Activated CD4-positive, alpha-beta memory T cell treated with anti-CD3 and anti-CD28 coated beads, Interleukin-2, amount 10 ng/mL, durations not matched to agents 7 days and 5 days (primary cell): ENCODE results near the gene AIPL1. TPM values are rescaled to one million over a fixed set of nuclear protein-coding genes. Genes with fewer than 3 reads are reported as not detected.

Source experiments
- CTCF ChIA-PET: fragments of 350-600 bp; sonication (Branson Sonifier 250); formaldehyde crosslinking; loops from one replicate; lab custom pipeline; 2021; ENCODE audit warnings: antibody characterized with exemption, inconsistent platforms; lab: Charles Lee
- POLR2A ChIA-PET: fragments of 350-600 bp; sonication (Branson Sonifier 250); formaldehyde crosslinking; loops from one replicate; lab custom pipeline; 2021; ENCODE audit warnings: antibody characterized with exemption; lab: Charles Lee
- DNase-seq: peaks from one replicate; pipeline ENCODE4 v3.0.0-alpha.2; 2020
- H3K27ac Mint-ChIP-seq: one replicate; pipeline ENCODE4 v1.8.0; 2021; ENCODE audit warnings: mild to moderate bottlenecking, mixed read lengths
- H3K27me3 Mint-ChIP-seq: one replicate; pipeline ENCODE4 v1.8.0; 2021; ENCODE audit warnings: mixed read lengths
- H3K36me3 Mint-ChIP-seq: one replicate; pipeline ENCODE4 v1.8.0; 2021; ENCODE audit warnings: low read depth, mixed read lengths
- H3K4me1 Mint-ChIP-seq: one replicate; pipeline ENCODE4 v1.8.0; 2021; ENCODE audit warnings: mixed read lengths
- H3K4me3 Mint-ChIP-seq: one replicate; pipeline ENCODE4 v1.8.0; 2021; ENCODE audit warnings: mild to moderate bottlenecking, mixed read lengths
- H3K9me3 Mint-ChIP-seq: one replicate; pipeline ENCODE4 v1.8.0; 2021; ENCODE audit warnings: mixed read lengths
- total RNA-seq, 2 experiments: library from RNA; stranded (reverse); gene quantifications; one replicate each; pipeline ENCODE4 v1.2.3, GENCODE V29; 2021

The AIPL1 gene
- total RNA-seq, 2 experiments from 2014 or later: not detected

GRCh38 chr17:6462692-6463091 lies 27.8 kb upstream of the AIPL1 start:
- DNase-seq: no peak
- Mint-ChIP-seq H3K4me1 (peaks cover 19% of the 10 kb centered on the region), H3K36me3 (no peaks in the 10 kb centered on the region), H3K9me3 (no peaks in the 10 kb centered on the region), H3K4me3 (no peak overlapping the region), H3K27ac (no peak overlapping the region), H3K27me3 (peaks cover 8% of the 10 kb centered on the region)
- ChIA-PET POLR2A (no interaction called here), CTCF (interaction anchor here (0.7 kb wide), 1 partner anchor 11 kb away, joined by 5 read pairs; no protein-coding TSS in a partner anchor)

- H3K27ac Mint-ChIP-seq: peak overlapping the region; percentile 38
- no peaks in the 10 kb centered on the region for H3K9me3 Mint-ChIP-seq
- H3K4me1 Mint-ChIP-seq: peaks cover 23% of the 10 kb centered on the region
- H3K4me3 Mint-ChIP-seq: no peak overlapping the region
- POLR2A ChIA-PET: no interaction called here
- H3K36me3 Mint-ChIP-seq: no peaks in the 10 kb centered on the region
- CTCF ChIA-PET: interaction anchor here (0.7 kb wide), 1 partner anchor 11 kb away, joined by 5 read pairs; no protein-coding TSS in a partner anchor
- peaks cover 8% of the 10 kb centered on the region for H3K27me3 Mint-ChIP-seq
- no peak for DNase-seq
Measured at GRCh38 chr17:6461792-6462524, 27.0 kb upstream of the AIPL1 start.

GRCh38 chr17:6461246-6461645 lies 26.3 kb upstream of the AIPL1 start:
- H3K4me1 Mint-ChIP-seq: peaks cover 28% of the 10 kb centered on the region
- H3K36me3 Mint-ChIP-seq: no peaks in the 10 kb centered on the region
- CTCF ChIA-PET: no interaction called here
- H3K27me3 Mint-ChIP-seq: peaks cover 9% of the 10 kb centered on the region
- no peak for DNase-seq
- POLR2A ChIA-PET: no interaction called here
- no peak overlapping the region for H3K27ac Mint-ChIP-seq
- no peaks in the 10 kb centered on the region for H3K9me3 Mint-ChIP-seq
- no peak overlapping the region for H3K4me3 Mint-ChIP-seq

GRCh38 chr17:6460531-6461161 lies 25.7 kb upstream of the AIPL1 start:
- peaks cover 28% of the 10 kb centered on the region for H3K4me1 Mint-ChIP-seq
- H3K9me3 Mint-ChIP-seq: no peaks in the 10 kb centered on the region
- H3K36me3 Mint-ChIP-seq: no peaks in the 10 kb centered on the region
- DNase-seq: no peak
- POLR2A ChIA-PET: no interaction called here
- peaks cover 7% of the 10 kb centered on the region for H3K27me3 Mint-ChIP-seq
- H3K27ac Mint-ChIP-seq: no peak overlapping the region
- no peak overlapping the region for H3K4me3 Mint-ChIP-seq
- CTCF ChIA-PET: interaction anchor here (0.6 to 1.0 kb wide), 2 partner anchors 12 to 231 kb away, joined by 3 to 4 read pairs; no protein-coding TSS in a partner anchor

GRCh38 chr17:6458460-6458950 lies 23.6 kb upstream of the AIPL1 start:
- Mint-ChIP-seq H3K9me3 (no peaks in the 10 kb centered on the region), H3K36me3 (no peaks in the 10 kb centered on the region)
- CTCF ChIA-PET: interaction anchor here (1.4 kb wide), 1 partner anchor 14 kb away, joined by 3 read pairs; the partner anchor contains the start of gene PIMREG

GRCh38 chr17:6457688-6458459 lies 23.0 kb upstream of the AIPL1 start:
- no peak overlapping the region for H3K27ac Mint-ChIP-seq
- peaks cover 31% of the 10 kb centered on the region for H3K4me1 Mint-ChIP-seq

More at GRCh38 chr17:6458460-6458950, 23.6 kb upstream of the AIPL1 start:
- H3K27ac Mint-ChIP-seq: no peak overlapping the region
- H3K4me3 Mint-ChIP-seq: no peak overlapping the region
- peaks cover 16% of the 10 kb centered on the region for H3K27me3 Mint-ChIP-seq
- POLR2A ChIA-PET: no interaction called here
- no peak for DNase-seq
- H3K4me1 Mint-ChIP-seq: peaks cover 31% of the 10 kb centered on the region

GRCh38 chr17:6456914-6457687 lies 22.2 kb upstream of the AIPL1 start:
- no peak overlapping the region for H3K4me3 Mint-ChIP-seq
- CTCF ChIA-PET: no interaction called here

More at GRCh38 chr17:6457688-6458459, 23.0 kb upstream of the AIPL1 start:
- ChIA-PET POLR2A (no interaction called here), CTCF (no interaction called here)
- no peak for DNase-seq
- H3K36me3 Mint-ChIP-seq: no peaks in the 10 kb centered on the region
- no peak overlapping the region for H3K4me3 Mint-ChIP-seq
- no peaks in the 10 kb centered on the region for H3K9me3 Mint-ChIP-seq
- H3K27me3 Mint-ChIP-seq: peaks cover 20% of the 10 kb centered on the region

GRCh38 chr17:6456321-6456720 lies 21.4 kb upstream of the AIPL1 start:
- POLR2A ChIA-PET: no interaction called here
- CTCF ChIA-PET: no interaction called here
- no peak overlapping the region for H3K27ac Mint-ChIP-seq
- DNase-seq: no peak
- H3K9me3 Mint-ChIP-seq: no peaks in the 10 kb centered on the region
- H3K4me1 Mint-ChIP-seq: peaks cover 19% of the 10 kb centered on the region
- H3K36me3 Mint-ChIP-seq: no peaks in the 10 kb centered on the region
- H3K27me3 Mint-ChIP-seq: peaks cover 20% of the 10 kb centered on the region
- H3K4me3 Mint-ChIP-seq: no peak overlapping the region

More at GRCh38 chr17:6456914-6457687, 22.2 kb upstream of the AIPL1 start:
- POLR2A ChIA-PET: no interaction called here
- DNase-seq: no peak
- peaks cover 20% of the 10 kb centered on the region for H3K27me3 Mint-ChIP-seq
- no peaks in the 10 kb centered on the region for H3K9me3 Mint-ChIP-seq
- peaks cover 27% of the 10 kb centered on the region for H3K4me1 Mint-ChIP-seq
- H3K27ac Mint-ChIP-seq: no peak overlapping the region
- no peaks in the 10 kb centered on the region for H3K36me3 Mint-ChIP-seq

GRCh38 chr17:6455321-6455705 lies 20.4 kb upstream of the AIPL1 start:
- no peaks in the 10 kb centered on the region for H3K36me3 Mint-ChIP-seq
- no peaks in the 10 kb centered on the region for H3K9me3 Mint-ChIP-seq
- ChIA-PET CTCF (no interaction called here), POLR2A (interaction anchor here (0.6 to 0.9 kb wide), 2 partner anchors 9 to 167 kb away, joined by 3 read pairs; no protein-coding TSS in a partner anchor)
- peaks cover 20% of the 10 kb centered on the region for H3K27me3 Mint-ChIP-seq
- peaks cover 14% of the 10 kb centered on the region for H3K4me1 Mint-ChIP-seq
- H3K27ac Mint-ChIP-seq: no peak overlapping the region
- peak; percentile 28 for DNase-seq
- H3K4me3 Mint-ChIP-seq: no peak overlapping the region

- ChIA-PET CTCF (no interaction called here), POLR2A (interaction anchor here (0.9 kb wide), 1 partner anchor 168 kb away, joined by 3 read pairs; no protein-coding TSS in a partner anchor)
- Mint-ChIP-seq H3K9me3 (no peaks in the 10 kb centered on the region), H3K27me3 (peaks cover 20% of the 10 kb centered on the region), H3K4me3 (no peak overlapping the region), H3K27ac (no peak overlapping the region), H3K4me1 (peaks cover 12% of the 10 kb centered on the region), H3K36me3 (peaks cover 4% of the 10 kb centered on the region)
- no peak for DNase-seq
Measured at GRCh38 chr17:6454495-6455320, 19.8 kb upstream of the AIPL1 start.

GRCh38 chr17:6453279-6454024 lies 18.5 kb upstream of the AIPL1 start:
- POLR2A ChIA-PET: interaction anchor here (1.0 kb wide), 1 partner anchor 10 kb away, joined by 6 read pairs; no protein-coding TSS in a partner anchor
- Mint-ChIP-seq H3K27me3 (peaks cover 20% of the 10 kb centered on the region), H3K27ac (no peak overlapping the region), H3K9me3 (no peaks in the 10 kb centered on the region), H3K4me3 (no peak overlapping the region), H3K4me1 (peaks cover 12% of the 10 kb centered on the region), H3K36me3 (peaks cover 6% of the 10 kb centered on the region)
- CTCF ChIA-PET: no interaction called here
- DNase-seq: no peak
